Dermis lymphatic vessel endothelial cell (primary cell): ENCODE data around the gene MSL2. TPM values are rescaled to one million over a fixed set of nuclear protein-coding genes. Genes with fewer than 3 reads are reported as not detected.

Experiments used
- total RNA-seq: library from RNA; depleted of rRNA; stranded (reverse); fragments of >200 nt; gene quantifications from 2 replicates; pipeline ENCODE4 v1.2.1, GENCODE V29; 2014

Gene MSL2
- total RNA-seq, result 10.5 and 13.4 TPM in 2 replicates

GRCh38 chr3:136196064-136196400 is at the start of gene MSL2:
Gene MSL2, minus strand, starts transcription at chr3:136196335. Its CDS starts 1,222 bp downstream, at chr3:136195113.

Other genes with a start within 250 kb of the MSL2 start
- 4.4 and 4.6 TPM in 2 replicates for gene PPP2R3A, start 230.6 kb downstream of the MSL2 start, total RNA-seq
- gene PCCB, start 54.0 kb upstream of the MSL2 start, total RNA-seq, result 33.9 and 36.0 TPM in 2 replicates